HEK293T (cell line): Measurements from ENCODE around the gene EIF3F.

Experiments
- FOXA1 ChIP-seq: fragments of 450-650 bp; IDR thresholded peaks from 2 replicates; pipeline ENCODE4 v1.6.1; 2016; ENCODE audit warnings: mild to moderate bottlenecking
- FOXK2 ChIP-seq: fragments of 450-650 bp; IDR thresholded peaks from 2 replicates; pipeline ENCODE4 v1.6.1; 2016; ENCODE audit warnings: mild to moderate bottlenecking
- HDGF ChIP-seq: fragments of 450-650 bp; IDR thresholded peaks from 2 replicates; pipeline ENCODE4 v1.6.1; 2017; ENCODE audit warnings: antibody characterized with exemption, borderline replicate concordance
- SUZ12 ChIP-seq: fragments of 450-650 bp; IDR thresholded peaks from 2 replicates; pipeline ENCODE4 v1.6.1; 2016; ENCODE audit warnings: mild to moderate bottlenecking
- TF ChIP-seq, protein P1 (sequence below): fragments of 450-650 bp; IDR thresholded peaks from 2 replicates; pipeline ENCODE4 v1.6.1; 2016

DNA sequence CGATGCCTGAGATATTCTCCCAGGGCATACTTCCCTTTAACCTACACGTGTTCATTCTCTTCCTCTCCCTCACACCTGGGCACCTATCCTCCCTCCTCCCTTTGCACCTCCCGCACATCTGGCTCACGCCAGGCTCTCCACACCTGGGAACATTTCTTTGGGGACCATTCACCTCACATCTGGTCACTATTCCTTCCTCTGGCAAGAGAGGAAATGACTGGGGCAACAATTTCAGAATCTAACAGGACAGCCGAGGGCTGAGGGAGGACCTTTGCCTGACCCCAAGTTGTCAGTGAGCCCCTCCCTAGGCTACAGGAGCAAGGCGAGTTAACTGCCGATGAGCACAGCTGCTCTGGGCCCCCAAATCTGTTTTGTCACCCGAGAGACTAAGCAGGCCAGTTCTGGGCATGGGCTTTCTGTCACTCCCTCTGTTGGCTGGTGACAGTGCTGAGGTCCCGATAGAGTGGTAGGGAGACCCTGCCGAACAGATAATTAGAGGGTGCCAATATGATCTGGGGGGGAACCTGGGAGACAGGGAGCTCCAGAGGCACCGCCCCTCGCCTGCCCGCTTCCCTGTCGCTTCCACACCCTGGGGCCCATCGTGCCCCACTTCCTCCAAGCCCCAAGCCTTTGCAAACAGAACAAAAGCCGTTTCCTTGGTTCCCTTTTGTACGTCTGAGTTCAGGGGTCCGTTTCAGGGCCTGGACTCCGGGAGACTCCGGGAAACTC, 45.6 kb downstream of the EIF3F start:
- no peak for TF ChIP-seq HDGF
- TF ChIP-seq, protein P1, sequence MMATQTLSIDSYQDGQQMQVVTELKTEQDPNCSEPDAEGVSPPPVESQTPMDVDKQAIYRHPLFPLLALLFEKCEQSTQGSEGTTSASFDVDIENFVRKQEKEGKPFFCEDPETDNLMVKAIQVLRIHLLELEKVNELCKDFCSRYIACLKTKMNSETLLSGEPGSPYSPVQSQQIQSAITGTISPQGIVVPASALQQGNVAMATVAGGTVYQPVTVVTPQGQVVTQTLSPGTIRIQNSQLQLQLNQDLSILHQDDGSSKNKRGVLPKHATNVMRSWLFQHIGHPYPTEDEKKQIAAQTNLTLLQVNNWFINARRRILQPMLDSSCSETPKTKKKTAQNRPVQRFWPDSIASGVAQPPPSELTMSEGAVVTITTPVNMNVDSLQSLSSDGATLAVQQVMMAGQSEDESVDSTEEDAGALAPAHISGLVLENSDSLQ, result no peak
- no peak for TF ChIP-seq FOXA1
- TF ChIP-seq FOXK2, result no peak
- no peak for TF ChIP-seq SUZ12
